ENCODE results near the gene CD19.
"Not testable (repeated sequence)": the region's sequence is repeated elsewhere in the genome, so short reads cannot be mapped to it uniquely, and the experiment has no call there.

CD19 gene

GRCh38 chr16:28937222-28937876 lies 5.6 kb downstream of the CD19 start:
- no peak for DNase-seq

DNA sequence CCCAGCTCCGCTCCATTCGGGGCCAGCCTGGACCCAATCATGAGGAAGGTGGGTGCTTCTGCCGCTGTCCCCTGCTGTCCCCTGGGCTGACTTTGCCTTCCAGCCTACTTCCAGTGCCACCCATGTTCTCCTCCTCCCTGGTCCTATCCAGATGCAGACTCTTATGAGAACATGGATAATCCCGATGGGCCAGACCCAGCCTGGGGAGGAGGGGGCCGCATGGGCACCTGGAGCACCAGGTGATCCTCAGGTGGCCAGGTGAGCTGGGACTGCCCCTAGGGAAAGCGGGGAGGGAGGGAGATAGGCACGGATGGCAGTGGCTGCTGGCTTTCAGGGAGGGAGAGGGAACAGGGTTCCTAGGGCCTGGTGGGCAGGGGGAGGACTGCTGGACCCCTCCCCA lies 7.0 kb downstream of the CD19 start:
- no peak for DNase-seq

DNA sequence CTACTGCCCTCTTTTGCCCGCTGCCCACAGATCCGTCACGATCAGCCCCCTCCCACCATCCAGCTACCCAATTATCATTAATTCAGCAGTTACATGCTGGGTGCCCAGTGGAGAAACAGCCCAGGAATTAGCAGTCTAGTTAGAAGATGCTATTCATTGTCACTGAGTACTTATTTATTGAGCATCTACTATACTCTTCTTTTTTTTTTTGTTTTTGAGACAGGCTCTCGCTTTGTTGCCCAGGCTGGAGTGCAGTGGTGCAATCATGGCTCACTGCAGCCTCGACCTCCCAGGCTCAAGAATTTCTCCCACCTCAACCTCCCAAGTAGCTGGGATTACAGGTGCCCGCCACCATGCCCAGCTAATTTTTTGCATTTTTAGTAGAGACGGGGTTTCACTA lies 8.1 kb downstream of the CD19 start:
- not testable (repeated sequence) for DNase-seq

GRCh38 chr16:28943281-28943680 lies 11.5 kb downstream of the CD19 start:
- DNase-seq = no peak

DNA sequence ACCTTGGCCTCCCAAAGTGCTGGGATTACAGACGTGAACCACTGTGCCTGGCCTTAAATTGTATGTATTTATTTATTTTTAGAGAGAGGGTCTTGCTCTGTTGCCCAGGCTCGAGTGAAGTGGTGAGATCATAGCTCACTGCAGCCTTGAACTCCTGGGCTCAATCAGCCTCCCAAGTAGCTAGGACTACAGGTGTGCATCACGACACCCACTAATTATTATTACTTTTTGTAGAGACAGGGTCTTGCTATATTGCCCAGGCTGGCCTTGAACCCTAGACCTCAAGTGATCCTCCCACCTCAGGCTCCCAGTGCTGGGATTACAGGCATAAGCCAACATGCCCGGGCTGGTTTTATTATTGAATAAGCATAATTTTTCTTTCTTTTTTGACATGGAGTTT lies 14.9 kb downstream of the CD19 start:
- no peak for DNase-seq

- DNase-seq = peak; percentile 99 to 100
Observed at GRCh38 chr16:28950648-28951409, 19.1 kb downstream of the CD19 start, which contains the start of gene NFATC2IP. Gene NFATC2IP (plus strand): TSS chr16:28950937. CDS start chr16:28951012, 75 bp downstream.

DNA sequence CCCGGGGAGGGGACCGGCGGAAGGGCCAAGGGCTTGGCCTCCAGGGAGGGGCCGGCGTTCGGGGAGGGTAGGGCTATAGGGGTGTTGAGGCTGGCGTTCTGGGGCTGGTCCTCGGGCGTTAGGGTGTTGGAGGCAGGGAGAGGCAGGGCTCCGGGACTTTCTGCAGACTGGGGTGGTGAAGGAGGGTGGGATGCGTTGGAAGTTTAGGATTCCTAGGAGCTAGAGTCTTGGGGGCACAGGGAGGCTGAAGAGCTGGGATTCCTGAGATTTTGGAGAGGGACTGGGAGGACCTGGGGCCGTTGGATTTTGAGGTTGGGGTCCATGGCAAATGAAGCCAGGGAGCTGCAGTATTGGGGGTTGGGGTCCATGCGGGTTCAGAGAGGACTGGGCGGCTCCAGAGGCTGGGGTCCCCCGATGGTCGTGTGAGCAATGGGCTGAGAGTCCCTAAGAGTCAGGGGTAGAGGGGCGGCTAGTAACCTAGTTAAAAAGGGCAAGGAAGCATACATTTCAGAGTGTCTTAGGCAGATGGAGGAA lies 19.7 kb downstream of the CD19 start:
- DNase-seq = no peak

- no peak for DNase-seq
Observed at GRCh38 chr16:28958216-28958615, 26.4 kb downstream of the CD19 start.

DNA sequence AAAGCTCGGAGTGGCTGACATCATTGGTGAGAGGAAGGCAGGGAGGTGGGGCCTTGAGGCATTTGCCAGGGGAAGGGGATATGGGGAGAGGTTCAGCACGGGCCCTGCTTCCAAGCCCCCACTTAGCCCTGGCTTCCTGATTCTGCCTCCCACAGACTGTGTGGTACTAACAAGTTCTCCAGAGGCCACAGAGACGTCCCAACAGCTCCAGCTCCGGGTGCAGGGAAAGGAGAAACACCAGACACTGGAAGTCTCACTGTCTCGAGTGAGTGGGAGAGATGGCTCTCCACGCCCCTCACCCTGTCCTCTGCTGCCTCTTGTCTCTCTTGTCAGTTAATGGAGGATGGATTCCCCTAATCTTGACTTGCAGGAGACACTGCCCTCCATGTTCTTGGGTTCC lies 27.1 kb downstream of the CD19 start:
- DNase-seq = no peak

GRCh38 chr16:28964072-28964471 lies 32.3 kb downstream of the CD19 start:
- DNase-seq = no peak

DNA sequence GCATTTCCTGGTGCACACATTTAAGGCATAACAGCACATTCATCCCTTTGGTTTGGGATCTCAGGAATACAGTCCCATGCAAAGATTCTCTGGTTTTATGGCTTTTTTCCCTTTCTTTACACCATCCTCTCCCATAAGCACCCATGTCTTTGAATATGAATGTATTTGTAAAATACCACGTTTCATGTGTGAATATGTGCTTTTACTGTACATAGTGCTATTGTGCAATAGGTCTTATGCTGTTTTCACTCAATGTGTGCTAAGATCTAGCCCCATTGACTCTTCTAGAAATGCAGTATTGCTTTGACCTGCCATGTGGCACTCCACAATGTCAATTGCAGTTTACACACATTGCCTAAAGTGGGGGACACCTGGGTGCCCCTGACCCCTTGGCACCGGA lies 32.7 kb downstream of the CD19 start:
- no peak for DNase-seq

DNA sequence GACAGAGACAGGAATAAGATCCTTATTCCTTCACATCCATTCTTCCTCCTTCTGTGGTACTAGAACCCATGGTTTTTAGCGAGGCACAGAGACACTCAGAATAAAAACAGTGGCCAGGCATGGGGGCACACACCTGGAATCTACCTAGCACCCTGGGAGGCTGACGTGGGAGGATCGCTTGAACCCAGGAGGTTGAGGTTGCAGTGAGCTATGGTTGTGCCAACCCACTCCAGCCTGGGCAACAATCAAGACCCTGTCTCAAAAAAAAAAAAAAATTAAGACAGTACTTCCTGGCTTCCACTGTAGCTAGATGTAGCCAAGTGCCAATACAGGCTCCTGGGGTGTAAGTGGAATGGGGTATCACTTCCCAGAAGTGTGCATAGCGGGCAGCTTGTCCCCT lies 35.4 kb downstream of the CD19 start:
- no peak for DNase-seq

DNA sequence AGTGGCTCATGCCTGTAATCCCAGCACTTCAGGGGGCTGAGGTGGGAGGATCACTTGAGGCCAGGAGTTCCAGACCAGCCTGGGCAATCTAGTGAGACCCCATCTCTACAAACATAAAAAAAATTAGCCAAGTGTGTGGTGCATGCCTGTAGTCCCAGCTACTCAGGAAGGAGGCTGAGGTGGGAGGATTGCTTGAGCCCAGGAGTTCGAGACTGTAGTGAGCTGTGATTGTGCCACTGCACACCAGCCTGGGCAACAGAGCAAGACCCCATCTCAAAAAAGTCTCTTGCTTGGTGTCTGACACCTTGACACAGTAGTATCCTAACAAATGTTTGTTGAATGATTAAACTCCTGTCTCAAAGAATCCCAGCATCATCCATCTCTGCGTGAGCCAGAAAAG lies 37.9 kb downstream of the CD19 start:
- DNase-seq = not testable (repeated sequence)

- DNase-seq = no peak
Observed at GRCh38 chr16:28974007-28974436, 42.3 kb downstream of the CD19 start.

DNA sequence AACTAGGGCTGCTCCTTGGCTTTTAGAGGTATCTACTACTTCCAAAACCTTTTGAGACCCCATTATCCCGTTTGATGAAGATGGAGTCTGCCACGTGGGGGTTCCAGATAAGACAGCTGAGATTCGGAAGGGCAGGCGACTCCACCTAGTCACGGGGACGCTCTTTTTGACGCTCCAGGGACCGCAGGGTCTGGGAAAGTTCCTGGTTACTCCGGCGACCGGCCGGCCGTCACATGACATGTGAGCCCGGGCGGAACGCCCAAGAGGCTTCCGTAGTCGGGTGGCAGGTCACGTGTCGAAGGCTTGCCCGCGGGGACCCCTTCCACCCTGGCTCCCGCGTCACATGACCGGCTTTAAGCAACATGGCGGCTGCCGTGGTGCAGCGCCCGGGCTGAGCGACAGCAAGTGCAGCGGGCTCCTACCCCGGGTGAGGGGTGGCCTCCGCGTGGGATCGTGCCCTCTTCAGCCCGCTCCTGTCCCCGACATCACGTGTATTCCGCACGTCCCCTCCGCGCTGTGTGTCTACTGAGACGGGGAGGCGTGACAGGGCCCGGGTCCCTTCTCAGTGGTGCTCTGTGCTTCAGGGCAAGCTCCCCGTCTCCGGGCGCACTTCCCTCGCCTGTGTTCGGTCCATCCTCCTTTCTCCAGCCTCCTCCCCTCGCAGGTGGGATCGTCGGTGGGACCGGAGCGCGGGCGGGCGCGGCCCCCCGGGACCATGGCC lies 42.8 kb downstream of the CD19 start, which contains the start of gene SPNS1:
TSS of gene SPNS1 (plus strand) at position 342 of the 721 bp plus-strand sequence. CDS start at position 716, 374 bp downstream.
- DNase-seq = peak; percentile 86 to 89

GRCh38 chr16:28975158-28975599 lies 43.4 kb downstream of the CD19 start:
- no peak for DNase-seq

DNA sequence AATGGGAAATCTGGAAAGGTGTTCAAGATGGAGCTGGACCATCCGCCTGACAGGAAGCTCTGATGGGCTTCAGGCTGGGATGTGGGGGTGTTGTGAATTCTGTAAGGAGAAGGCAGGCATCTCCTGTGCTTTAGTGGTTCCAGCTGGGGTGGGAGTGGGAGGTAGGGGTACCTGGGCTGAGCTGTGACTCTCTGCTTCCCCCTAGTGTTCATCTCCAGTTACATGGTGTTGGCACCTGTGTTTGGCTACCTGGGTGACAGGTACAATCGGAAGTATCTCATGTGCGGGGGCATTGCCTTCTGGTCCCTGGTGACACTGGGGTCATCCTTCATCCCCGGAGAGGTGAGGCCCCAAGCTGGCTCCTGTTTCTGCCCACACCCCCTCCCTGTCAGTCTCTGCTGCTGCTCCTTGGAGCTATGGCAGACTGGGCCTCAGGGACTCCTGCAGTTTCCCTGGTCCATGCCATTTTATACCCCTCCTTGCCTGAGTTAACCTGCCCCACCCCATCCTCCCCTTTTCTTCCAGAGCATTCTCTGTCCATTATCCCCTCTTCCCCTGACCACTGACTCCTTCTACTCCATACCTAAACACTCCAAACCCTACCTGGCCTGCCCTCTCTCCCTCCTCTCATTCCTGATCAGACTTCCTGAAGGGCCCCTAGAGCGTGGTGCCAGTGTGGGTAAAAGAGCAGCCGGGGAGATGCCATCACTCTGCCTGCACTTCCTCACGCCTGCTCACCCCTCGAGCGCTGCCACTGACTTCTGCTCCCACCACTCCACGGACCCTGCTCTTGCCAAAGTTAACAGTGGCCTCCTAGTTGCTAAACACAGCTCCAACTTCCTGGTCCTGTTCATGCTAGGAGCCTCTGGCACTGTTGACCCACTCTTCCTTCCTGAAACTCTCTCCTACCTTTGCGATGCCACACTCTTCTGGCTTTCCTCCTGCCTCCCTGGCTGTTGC lies 46.2 kb downstream of the CD19 start:
- DNase-seq = no peak

- not testable (repeated sequence) for DNase-seq
Observed at GRCh38 chr16:28980330-28980729, 48.6 kb downstream of the CD19 start.

DNA sequence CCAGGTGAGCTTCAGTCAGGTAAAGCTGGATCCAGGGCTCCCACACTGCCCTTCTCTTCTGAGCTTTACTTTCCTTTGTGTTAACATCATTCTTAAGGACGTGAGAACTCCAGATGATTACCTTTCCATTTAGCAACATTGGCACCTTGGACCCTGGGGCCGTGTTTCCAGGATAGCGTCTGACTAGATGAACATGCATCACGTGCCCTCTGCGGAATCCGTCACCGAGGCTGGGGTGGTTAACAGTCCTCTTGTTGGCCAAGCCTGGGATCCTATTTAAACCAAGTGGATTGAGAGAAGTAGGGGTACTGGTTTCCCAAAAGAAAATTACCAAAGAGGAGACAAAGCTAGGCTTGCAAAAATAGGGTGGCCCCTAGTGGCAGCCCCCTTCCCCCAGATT lies 49.2 kb downstream of the CD19 start:
- DNase-seq = no peak

GRCh38 chr16:28981517-28981916 lies 49.7 kb downstream of the CD19 start:
- peak in 1 of 2 experiments; percentile 29 for DNase-seq

DNA sequence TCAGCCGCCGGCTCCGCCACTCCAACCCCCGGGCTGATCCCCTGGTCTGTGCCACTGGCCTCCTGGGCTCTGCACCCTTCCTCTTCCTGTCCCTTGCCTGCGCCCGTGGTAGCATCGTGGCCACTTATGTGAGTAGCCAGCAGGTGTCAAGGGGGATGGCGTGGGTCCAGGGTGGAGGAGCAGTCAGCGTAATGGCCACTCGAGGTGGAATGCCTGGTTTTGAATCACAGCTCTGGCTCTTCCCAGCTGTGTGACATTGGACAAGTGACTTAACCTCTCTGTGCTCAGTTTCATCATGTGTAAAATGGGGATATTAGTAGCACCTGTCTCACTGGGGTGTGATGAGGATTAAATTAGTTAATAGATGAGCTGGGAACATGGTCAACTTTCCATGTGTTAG lies 50.6 kb downstream of the CD19 start:
- DNase-seq = no peak

DNA sequence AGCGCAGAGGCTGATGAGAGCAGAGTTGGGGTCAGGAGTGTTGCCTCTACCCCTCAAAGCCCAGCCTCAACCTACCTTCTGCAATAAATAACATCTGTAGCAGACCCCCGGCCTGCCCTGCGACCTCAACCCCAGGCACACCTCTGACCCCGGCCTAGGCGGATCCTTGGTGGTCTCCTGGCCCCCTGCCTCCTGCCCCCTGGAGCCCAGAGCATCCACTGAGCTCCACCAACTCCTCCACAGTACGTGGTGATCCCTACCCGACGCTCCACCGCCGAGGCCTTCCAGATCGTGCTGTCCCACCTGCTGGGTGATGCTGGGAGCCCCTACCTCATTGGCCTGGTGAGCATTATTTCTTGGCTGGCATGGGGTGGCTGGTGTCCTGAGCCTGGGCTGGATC lies 51.2 kb downstream of the CD19 start:
- DNase-seq = no peak
